HEK293 (cell line): ENCODE results near the gene PRKD1.

Experiments
- CTCF ChIP-seq: fragments of 450-650 bp; formaldehyde crosslinking; IDR thresholded peaks from 2 replicates; pipeline ENCODE4 v1.5.1; 2016; ENCODE audit warnings: missing biosample characterization, missing genetic modification characterization
- ZNF791 ChIP-seq: fragments of 450-650 bp; formaldehyde crosslinking; IDR thresholded peaks from 2 replicates; pipeline ENCODE4 v1.5.1; 2016; ENCODE audit warnings: missing biosample characterization, missing genetic modification characterization

- TF ChIP-seq ZNF791 (no peak), CTCF (tag by site-specific recombination) (no peak)
Measured at GRCh38 chr14:29722831-29723230, 204.8 kb downstream of the PRKD1 start.
